Psoas muscle (tissue), 8 donors: ENCODE data around the gene SIL1. TPM values are rescaled to one million over a fixed set of nuclear protein-coding genes. Genes with fewer than 3 reads are reported as not detected.
A peak's percentile ranks its signal among the peaks of the same experiment; 100 is the strongest.

Experiments
- ATAC-seq, 4 donors: fragments of 200-7000 bp; cut with Tn5 transposase; one replicate each; pipeline ENCODE4 v1.9.1; 2020; ENCODE audit warnings: moderate library complexity in 3 of 4, mild to moderate bottlenecking in 2 of 4
- DNase-seq, 2 donors: peaks; one replicate each; pipeline ENCODE4 v3.0.0-alpha.2; 2020
- H3K27ac ChIP-seq: fragments of 200-600 bp; one replicate; pipeline ENCODE4 v1.8.0; 2022
- H3K27me3 ChIP-seq, 3 donors: fragments of 200-600 bp in 1 of 3; one replicate each; pipeline versions ENCODE4 v1.6.1 to v1.8.0; 2013 to 2022; ENCODE audit warnings: low read length in 2 of 3, mild to moderate bottlenecking in 2 of 3, moderate library complexity in 1 of 3; ENCODE audit not compliant: insufficient read depth in 3 of 3
- H3K36me3 ChIP-seq, 2 donors: fragments of 200-600 bp in 1 of 2; one replicate each; pipeline versions ENCODE4 v1.6.1 to v1.8.0; 2013 to 2022; ENCODE audit warnings: low read depth in 1 of 2, mild to moderate bottlenecking in 1 of 2, moderate library complexity in 1 of 2; ENCODE audit not compliant: insufficient read depth in 1 of 2
- H3K4me1 ChIP-seq: fragments of 200-600 bp; one replicate; pipeline ENCODE4 v1.8.0; 2022
- H3K4me3 ChIP-seq: fragments of 200-600 bp; one replicate; pipeline ENCODE4 v1.8.0; 2022; ENCODE audit warnings: mild to moderate bottlenecking
- H3K9me3 ChIP-seq: fragments of 200-600 bp; one replicate; pipeline ENCODE4 v1.8.0; 2022
- WGBS, 3 donors: extraction: QIAGEN DNeasy Blood & Tissue Kit; methylation state at CpG; one replicate each; pipeline versions ENCODE4 v1.1.6 to v1.1.7; 2013; 5-methylcytosine and 5-hydroxymethylcytosine counted together
- intact Hi-C, 2 donors: fragments of 100-400 bp; cut with DNase I; formaldehyde crosslinking; loops; one replicate each; pipeline versions ENCODE4 v1.11.0 to v1.14.2; 2022
- polyA plus RNA-seq, 3 donors: library from polyadenylated mRNA; stranded (reverse); fragments of 200-250 nt; gene quantifications; one replicate each; pipeline ENCODE4 v1.2.3, GENCODE V29; 2013
- total RNA-seq, 4 donors: library from RNA; stranded (reverse); fragmentation: NEBNext Ultra II Directional in 2 of 4; extraction: Animal tissue kit (Norgen Biotek cat#: 25700) in 2 of 4; gene quantifications; one replicate each; pipeline versions ENCODE4 v1.2.1 to v1.2.4, GENCODE V29; 2021 to 2023
- TF ChIP-seq, protein P1 (sequence below): fragments of 200-600 bp; IDR thresholded peaks from one replicate; pipeline ENCODE4 v1.8.0; 2022; ENCODE audit warnings: antibody characterized with exemption
- donor health status: healthy with polysubstance abuse.
- donor health status: DM: no; HTN: no; CAD: no; lungs with moderate emphysema.
- donor health status: Bipolar disorder and iron deficiency.
- donor health status: healthy.
- donor health status: DM: yes; HTN: yes; CAD: no.
- donor health status: DM: no; HTN: no; CAD: no.
- donor health status: DM: no; HTN: no; CAD: no.
- donor health status: DM: yes; HTN: yes; CAD: no.

The SIL1 gene
- total and polyA plus RNA-seq, 7 donors: 27.1 to 52.9 (median 41.0) TPM

DNA sequence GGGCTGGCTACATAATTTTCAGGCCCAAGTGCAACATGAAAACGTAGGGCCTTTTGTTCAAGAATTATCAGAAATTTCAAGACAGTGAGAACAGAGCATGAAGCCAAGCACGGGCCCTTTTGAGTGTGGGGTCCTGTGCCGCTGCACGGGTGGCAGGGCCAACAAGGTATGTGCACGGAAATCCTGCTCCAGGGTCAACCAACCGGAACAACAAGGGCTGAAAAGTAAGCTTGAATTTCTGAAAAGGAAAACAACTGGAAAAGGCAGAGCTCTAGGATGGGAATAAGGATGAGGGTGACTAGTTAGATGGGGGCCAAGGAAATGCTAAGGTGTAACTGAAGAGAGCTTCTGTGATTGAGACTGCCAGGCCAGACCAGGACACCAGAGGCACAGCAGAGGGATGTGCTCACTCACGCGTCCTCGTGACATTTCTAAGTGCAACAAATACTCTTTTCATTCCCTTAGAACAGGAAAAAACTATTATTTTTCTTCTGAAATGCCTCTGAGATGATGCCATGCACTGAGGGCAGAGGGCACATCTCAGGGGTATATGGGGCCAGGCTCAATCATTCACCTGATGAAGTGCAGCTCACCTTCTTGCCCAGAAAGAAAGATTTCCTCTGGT lies 242.4 kb downstream of the SIL1 start:
- WGBS, 3 donors: 64 to 70% (median 64%) methylated on average over 9 of the region's 9 CpGs
- no peaks in the 10 kb centered on the region for H3K27me3 ChIP-seq
- H3K4me3 ChIP-seq: no peak overlapping the region
- H3K9me3 ChIP-seq: no peaks in the 10 kb centered on the region
- TF ChIP-seq, protein P1, sequence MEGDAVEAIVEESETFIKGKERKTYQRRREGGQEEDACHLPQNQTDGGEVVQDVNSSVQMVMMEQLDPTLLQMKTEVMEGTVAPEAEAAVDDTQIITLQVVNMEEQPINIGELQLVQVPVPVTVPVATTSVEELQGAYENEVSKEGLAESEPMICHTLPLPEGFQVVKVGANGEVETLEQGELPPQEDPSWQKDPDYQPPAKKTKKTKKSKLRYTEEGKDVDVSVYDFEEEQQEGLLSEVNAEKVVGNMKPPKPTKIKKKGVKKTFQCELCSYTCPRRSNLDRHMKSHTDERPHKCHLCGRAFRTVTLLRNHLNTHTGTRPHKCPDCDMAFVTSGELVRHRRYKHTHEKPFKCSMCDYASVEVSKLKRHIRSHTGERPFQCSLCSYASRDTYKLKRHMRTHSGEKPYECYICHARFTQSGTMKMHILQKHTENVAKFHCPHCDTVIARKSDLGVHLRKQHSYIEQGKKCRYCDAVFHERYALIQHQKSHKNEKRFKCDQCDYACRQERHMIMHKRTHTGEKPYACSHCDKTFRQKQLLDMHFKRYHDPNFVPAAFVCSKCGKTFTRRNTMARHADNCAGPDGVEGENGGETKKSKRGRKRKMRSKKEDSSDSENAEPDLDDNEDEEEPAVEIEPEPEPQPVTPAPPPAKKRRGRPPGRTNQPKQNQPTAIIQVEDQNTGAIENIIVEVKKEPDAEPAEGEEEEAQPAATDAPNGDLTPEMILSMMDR: no peak
- no peaks in the 10 kb centered on the region for H3K36me3 ChIP-seq
- no peak for ATAC-seq
- intact Hi-C loops: no loop called here
- DNase-seq: no peak
- peaks cover 47% of the 10 kb centered on the region for H3K4me1 ChIP-seq
- H3K27ac ChIP-seq: peak overlapping the region; percentile 80

DNA sequence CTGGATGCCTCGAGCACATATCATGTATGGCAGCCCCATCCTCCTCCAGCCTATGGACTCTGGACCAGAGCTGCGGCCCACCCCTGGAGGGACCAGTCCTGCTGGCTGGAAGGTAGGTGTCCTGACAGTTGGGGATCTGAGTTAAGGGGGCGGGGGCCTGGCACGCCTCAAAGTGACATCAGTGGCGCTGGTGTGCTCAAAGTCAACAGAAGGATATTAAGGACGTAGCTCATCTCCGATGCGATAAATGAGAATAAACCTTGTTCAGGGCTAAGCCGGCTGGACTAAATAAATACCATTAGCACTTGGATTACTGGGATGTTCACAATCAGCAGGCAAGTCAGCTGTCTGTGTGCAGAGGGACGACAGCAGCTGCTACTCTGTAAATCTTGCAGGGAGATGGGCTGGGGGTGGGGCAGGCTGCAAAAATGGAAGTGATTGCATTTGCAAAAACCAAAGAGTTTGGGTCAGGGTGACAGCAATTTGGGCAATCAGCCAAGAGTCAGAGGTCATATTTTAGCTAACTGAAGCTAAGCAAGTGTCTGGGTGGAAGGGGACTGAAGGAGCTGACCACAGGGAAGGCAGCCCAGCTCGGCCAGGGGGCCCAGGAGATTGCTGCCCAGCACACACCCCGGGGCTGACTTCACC lies 243.0 kb downstream of the SIL1 start:
- Histone ChIP-seq H3K36me3 (no peaks in the 10 kb centered on the region), H3K27ac (peak overlapping the region; percentile 80), H3K4me3 (no peak overlapping the region), H3K27me3 (no peaks in the 10 kb centered on the region), H3K9me3 (no peaks in the 10 kb centered on the region), H3K4me1 (peaks cover 47% of the 10 kb centered on the region)
- 27 to 36% (median 29%) methylated on average over 12 of the region's 12 CpGs for WGBS, 3 donors
- intact Hi-C loops: no loop called here
- TF ChIP-seq, protein P1: no peak
- ATAC-seq (peak in 3 of 4 donors; percentile 46 to 64 (median 60)), DNase-seq (peak in 1 of 2 donors; percentile 73)

DNA sequence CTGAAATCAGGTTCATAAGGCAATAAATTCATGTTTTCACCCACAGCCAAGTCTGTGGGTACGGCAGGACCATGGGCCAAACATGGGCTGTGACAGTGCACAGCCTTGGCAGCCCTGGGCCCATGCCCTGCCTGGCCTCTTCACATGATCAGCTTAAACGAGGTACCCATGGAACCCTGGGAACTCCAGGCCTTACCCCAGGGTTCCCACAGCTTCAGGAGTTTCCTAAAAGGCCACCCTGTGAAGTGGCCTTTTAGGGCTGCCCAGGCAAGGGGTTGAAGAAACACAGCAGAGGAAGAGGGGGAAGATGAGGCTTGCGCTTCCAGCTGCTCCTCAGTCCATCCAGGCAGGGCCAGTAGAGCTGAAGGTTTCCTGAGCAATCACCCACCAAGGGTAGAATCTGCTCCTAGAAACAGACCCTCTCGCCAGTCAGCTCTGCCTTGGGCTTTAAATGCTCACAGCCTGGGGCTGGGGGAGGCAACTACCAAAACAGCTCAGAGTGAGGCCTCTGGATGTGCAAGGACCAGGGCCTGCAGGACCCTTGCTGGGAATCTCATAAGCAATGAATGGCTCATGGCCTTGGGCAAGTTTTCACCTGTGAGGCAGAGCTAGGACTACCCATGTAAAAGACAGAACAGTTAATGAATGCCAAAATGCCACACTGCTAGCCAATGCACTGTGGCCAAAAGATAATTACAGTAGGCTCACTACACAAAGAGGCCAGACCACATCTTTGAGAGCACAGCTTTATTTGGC lies 243.7 kb downstream of the SIL1 start:
- Histone ChIP-seq H3K4me1 (peaks cover 51% of the 10 kb centered on the region), H3K9me3 (no peaks in the 10 kb centered on the region), H3K27ac (peak overlapping the region; percentile 80), H3K27me3 (no peaks in the 10 kb centered on the region), H3K4me3 (no peak overlapping the region), H3K36me3 (no peaks in the 10 kb centered on the region)
- DNase-seq: no peak
- intact Hi-C loops: no loop called here
- TF ChIP-seq, protein P1: no peak
- WGBS, 3 donors: 70 to 79% (median 71%) methylated on average over 4 of the region's 4 CpGs
- peak in 2 of 4 donors; percentile 3 to 22 for ATAC-seq

DNA sequence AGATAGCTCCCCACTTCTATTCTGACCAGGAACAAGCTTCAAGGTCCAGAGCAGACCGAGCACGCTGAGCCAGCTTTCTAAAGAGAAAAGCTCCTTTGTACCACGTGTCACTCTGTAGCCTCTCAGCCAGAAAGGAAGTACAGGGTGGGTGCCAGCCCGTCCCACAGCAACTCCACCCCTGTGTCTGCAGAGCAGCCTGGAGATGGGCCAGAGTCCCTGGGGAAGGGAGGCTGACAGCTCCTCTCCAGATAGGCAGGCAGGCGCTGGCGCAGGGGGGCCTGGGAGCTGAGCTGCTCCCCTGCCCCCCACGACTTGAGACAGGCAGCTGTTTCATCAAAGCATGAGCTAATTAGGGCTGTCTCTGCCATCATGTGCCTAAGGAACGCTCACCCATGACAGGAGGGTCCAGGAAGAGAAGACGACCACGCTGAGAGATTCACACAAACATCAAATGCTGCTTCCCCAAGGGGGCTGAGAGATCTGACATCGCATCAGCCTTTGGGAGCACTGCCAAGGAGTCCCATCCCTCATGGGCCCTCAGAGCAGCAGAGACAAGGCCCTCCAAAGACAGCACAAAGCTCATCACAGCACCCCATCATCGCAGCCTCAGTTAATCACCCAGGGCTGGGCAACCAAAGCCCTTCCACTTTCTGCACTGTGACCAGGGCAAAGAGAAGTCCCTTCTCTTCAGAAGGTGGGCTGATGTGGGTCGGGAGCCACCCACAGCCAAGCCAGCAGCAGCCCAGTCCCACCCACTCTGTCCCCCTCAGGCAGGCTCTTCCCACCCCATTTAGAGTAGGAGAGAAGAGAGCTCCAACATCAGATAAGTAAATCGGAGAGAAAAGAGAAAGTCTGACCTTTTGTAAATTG lies 244.5 kb downstream of the SIL1 start:
- Histone ChIP-seq H3K27ac (peak overlapping the region; percentile 80), H3K4me1 (peaks cover 51% of the 10 kb centered on the region), H3K9me3 (no peaks in the 10 kb centered on the region), H3K27me3 (no peaks in the 10 kb centered on the region), H3K4me3 (peak overlapping the region; percentile 24), H3K36me3 (no peaks in the 10 kb centered on the region)
- ATAC-seq: peak; percentile 83 to 90 (median 86)
- DNase-seq: peak; percentile 87 to 92
- TF ChIP-seq, protein P1: no peak
- WGBS, 3 donors: 21 to 28% (median 24%) methylated on average over 13 to 14 of the region's 14 CpGs
- intact Hi-C loops: no loop called here
